ENCODE data around the gene ZNF735. TPM values are rescaled to one million over a fixed set of nuclear protein-coding genes. Genes with fewer than 3 reads are reported as not detected.
"Not testable (repeated sequence)": the region's sequence is repeated elsewhere in the genome, so short reads cannot be mapped to it uniquely, and the experiment has no call there.

ZNF735 gene
- total RNA-seq (not detected), polyA plus RNA-seq (not detected)
- long read RNA-seq, donor 1, result 0 reads
- long read RNA-seq, donor 2, result 0 reads

- no peak within 1 kb of the TSS for H3K27ac ChIP-seq
- no peak within 1 kb of the TSS for H3K4me3 ChIP-seq
- peaks cover 6% of the 10 kb centered on the region for H3K9me3 ChIP-seq
- no peaks in the 10 kb centered on the region for H3K36me3 ChIP-seq (ENCODE audit: insufficient read depth in 1 of 2, low read depth in 1 of 2)
- H3K4me1 ChIP-seq, result no peaks in the 10 kb centered on the region
- no peaks in the 10 kb centered on the region for H3K27me3 ChIP-seq (ENCODE audit: insufficient read depth in 3 of 3, low read length in 2 of 3)
- intact Hi-C loops (cut with DNase I), result no loop called here
- ATAC-seq, result no peak
- TF ChIP-seq CTCF (IDR thresholded peaks at IDR 0.05), result no peak
- WGBS, 3 donors, result 83 to 86% (median 85%) methylated on average over 13 of the region's 13 CpGs
- no peak for DNase-seq
Measured at GRCh38 chr7:64206903-64207302, at the start of gene ZNF735. Gene ZNF735, plus strand, starts transcription at chr7:64207203. Its CDS starts 0 bp downstream, at chr7:64207203.

DNA sequence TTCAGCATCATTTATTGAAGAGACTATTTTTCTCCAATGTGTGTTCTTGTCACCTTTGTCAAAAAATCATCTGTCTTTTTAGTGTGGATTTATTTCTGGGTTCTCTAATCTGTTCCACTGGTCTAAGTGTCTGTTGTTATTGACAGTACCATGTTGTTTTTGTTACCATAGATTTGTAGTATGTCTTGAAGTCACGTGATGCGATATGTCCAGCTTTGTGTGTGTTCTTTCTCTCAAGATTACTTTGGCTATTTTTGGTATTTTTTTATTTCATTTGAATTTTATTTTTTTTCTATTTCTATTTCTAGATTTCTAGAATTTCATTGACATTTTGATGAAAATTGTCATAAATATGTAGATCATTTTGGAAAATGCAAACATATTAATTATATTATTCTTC is 36.0 kb upstream of the ZNF735 start:
- H3K36me3 ChIP-seq (ENCODE audit: insufficient read depth in 1 of 2, low read depth in 1 of 2); intact Hi-C loops (cut with DNase I); H3K4me3 ChIP-seq; H3K27me3 ChIP-seq (ENCODE audit: insufficient read depth in 3 of 3, low read length in 2 of 3); ATAC-seq; H3K27ac ChIP-seq; H3K9me3 ChIP-seq; H3K4me1 ChIP-seq; DNase-seq: not testable (repeated sequence)
- 75 to 88% (median 88%) methylated on average over 2 of the region's 2 CpGs for WGBS, 3 donors

DNA sequence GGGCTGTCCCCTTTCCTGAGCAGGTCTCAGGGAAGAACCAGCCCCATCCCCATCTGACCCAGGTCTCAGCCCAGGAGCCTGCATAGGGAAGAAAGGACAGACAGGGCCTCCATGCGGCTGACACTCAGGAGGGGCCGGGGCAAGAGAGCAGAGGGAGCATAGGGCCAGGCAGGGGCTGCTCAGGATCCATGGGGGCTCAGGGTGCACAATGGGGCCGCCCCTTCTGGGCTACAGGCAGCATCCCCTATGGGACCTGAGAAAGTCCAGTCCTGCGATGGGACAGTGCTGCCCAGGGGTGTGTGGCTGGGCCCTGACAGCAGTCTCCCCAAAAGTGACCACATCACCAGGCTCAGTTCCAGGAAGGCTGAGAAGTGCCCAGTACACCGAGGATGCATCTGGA is 32.7 kb upstream of the ZNF735 start:
- no peaks in the 10 kb centered on the region for H3K4me1 ChIP-seq
- no peak for DNase-seq
- WGBS, 3 donors, result 68 to 76% (median 72%) methylated on average over 5 of the region's 5 CpGs
- no peak overlapping the region for H3K4me3 ChIP-seq
- no peaks in the 10 kb centered on the region for H3K9me3 ChIP-seq
- intact Hi-C loops (cut with DNase I), result no loop called here
- ATAC-seq, result no peak
- no peak for TF ChIP-seq CTCF (IDR thresholded peaks at IDR 0.05)
- H3K36me3 ChIP-seq (ENCODE audit: insufficient read depth in 1 of 2, low read depth in 1 of 2), result no peaks in the 10 kb centered on the region
- H3K27ac ChIP-seq, result no peak overlapping the region
- H3K27me3 ChIP-seq (ENCODE audit: insufficient read depth in 3 of 3, low read length in 2 of 3), result no peaks in the 10 kb centered on the region

DNA sequence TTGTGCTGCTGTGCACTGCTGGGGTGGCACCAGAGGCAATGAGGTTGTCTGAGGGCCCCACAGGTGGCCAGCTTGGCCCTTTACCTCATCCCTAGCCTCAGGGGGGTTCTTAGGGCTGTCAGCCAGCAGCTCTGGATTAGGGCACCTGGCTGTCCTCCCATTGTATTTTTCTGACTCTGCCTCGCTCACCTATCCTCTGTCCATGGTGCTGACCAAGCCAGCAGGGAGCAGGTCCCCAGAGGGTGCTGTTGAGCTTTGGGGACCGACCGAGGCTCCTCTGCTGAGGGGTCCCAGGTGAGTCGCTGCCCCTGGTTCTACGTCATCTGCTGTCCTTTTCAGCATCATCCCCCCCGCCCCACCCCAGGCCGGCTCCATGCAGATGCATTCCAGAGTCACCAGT is 32.1 kb upstream of the ZNF735 start:
- H3K9me3 ChIP-seq, result no peaks in the 10 kb centered on the region
- DNase-seq (no peak), ATAC-seq (no peak)
- H3K27me3 ChIP-seq (ENCODE audit: insufficient read depth in 3 of 3, low read length in 2 of 3), result no peaks in the 10 kb centered on the region
- WGBS, 3 donors, result 16 to 23% (median 21%) methylated on average over 7 of the region's 7 CpGs
- H3K4me1 ChIP-seq, result no peaks in the 10 kb centered on the region
- no peak overlapping the region for H3K27ac ChIP-seq
- H3K4me3 ChIP-seq, result no peak overlapping the region
- H3K36me3 ChIP-seq (ENCODE audit: insufficient read depth in 1 of 2, low read depth in 1 of 2), result no peaks in the 10 kb centered on the region
- no peak for TF ChIP-seq CTCF (IDR thresholded peaks at IDR 0.05)
- intact Hi-C loops (cut with DNase I), result no loop called here

DNA sequence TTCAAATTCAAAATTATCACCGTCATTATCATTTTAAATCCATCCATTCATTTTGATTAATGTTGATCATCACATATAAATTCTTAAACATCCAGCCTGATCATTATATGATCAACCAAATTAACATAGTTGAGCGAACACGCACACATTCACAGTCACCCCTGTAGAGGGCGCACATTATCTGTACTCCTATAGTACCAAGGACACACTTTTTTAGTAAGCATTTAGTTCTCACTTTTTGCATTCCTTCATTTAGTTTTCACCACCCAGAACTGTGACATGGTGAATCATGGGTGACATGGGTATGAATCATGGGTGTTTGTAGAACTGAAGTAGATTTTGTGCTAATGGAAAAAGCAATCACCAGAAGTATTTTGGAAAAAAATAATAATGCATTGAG is 26.0 kb upstream of the ZNF735 start:
- Histone ChIP-seq H3K27me3 (ENCODE audit: insufficient read depth in 3 of 3, low read length in 2 of 3) (peaks cover 0 to 16% (median 0%) of the 10 kb centered on the region in 3 donors), H3K4me3 (no peak overlapping the region), H3K4me1 (no peaks in the 10 kb centered on the region), H3K36me3 (ENCODE audit: insufficient read depth in 1 of 2, low read depth in 1 of 2) (no peaks in the 10 kb centered on the region), H3K9me3 (no peaks in the 10 kb centered on the region), H3K27ac (no peak overlapping the region)
- intact Hi-C loops (cut with DNase I), result loop anchor here in 1 of 2 donors (5.0 kb wide), 1 partner anchor 441 kb away; no protein-coding TSS in a partner anchor
- DNase-seq (no peak), ATAC-seq (no peak)
- WGBS, 3 donors, result 40 to 49% (median 41%) methylated on average over 4 of the region's 4 CpGs
- no peak for TF ChIP-seq CTCF (IDR thresholded peaks at IDR 0.05)
